ES-I3 (cell line): ENCODE measurements around the gene CWC15.

Experiments used
- H3K36me3 ChIP-seq: 2 replicates; pipeline ENCODE4 v1.6.1; 2013; ENCODE audit warnings: mild to moderate bottlenecking, low read length, control low read depth, moderate library complexity; ENCODE audit not compliant: insufficient read depth
- H3K4me1 ChIP-seq: 2 replicates; pipeline ENCODE4 v1.6.1; 2013; ENCODE audit warnings: mild to moderate bottlenecking, control low read depth, low read length; ENCODE audit not compliant: insufficient read depth
- H3K9ac ChIP-seq: 2 replicates; pipeline ENCODE4 v1.6.1; 2013; ENCODE audit warnings: low read depth, mild to moderate bottlenecking, low read length, moderate library complexity
- H3K9me3 ChIP-seq: 2 replicates; pipeline ENCODE4 v1.6.1; 2013; ENCODE audit warnings: mild to moderate bottlenecking, low read length, moderate library complexity; ENCODE audit not compliant: control insufficient read depth, insufficient read depth

Gene CWC15

GRCh38 chr11:94972700-94973098 lies 657 bp downstream of the CWC15 start:
- peaks cover 19% of the 10 kb centered on the region for H3K36me3 ChIP-seq
- no peaks in the 10 kb centered on the region for H3K9me3 ChIP-seq
- peaks cover 4% of the 10 kb centered on the region; the same call in 1 of the 2 replicates for H3K4me1 ChIP-seq
- peak overlapping the region; percentile 95 for H3K9ac ChIP-seq

- H3K36me3 ChIP-seq = peaks cover 33% of the 10 kb centered on the region
- peaks cover 4% of the 10 kb centered on the region; the same call in 1 of the 2 replicates for H3K4me1 ChIP-seq
- H3K9ac ChIP-seq = no peak overlapping the region
- no peaks in the 10 kb centered on the region for H3K9me3 ChIP-seq
Observed at GRCh38 chr11:94968334-94968958, 4.9 kb downstream of the CWC15 start.

GRCh38 chr11:94964934-94965333 lies 8.4 kb downstream of the CWC15 start:
- Histone ChIP-seq H3K4me1 (no peaks in the 10 kb centered on the region), H3K9me3 (no peaks in the 10 kb centered on the region), H3K9ac (no peak overlapping the region), H3K36me3 (peaks cover 27% of the 10 kb centered on the region)

GRCh38 chr11:94961255-94961654 lies 12.1 kb downstream of the CWC15 start:
- H3K9me3 ChIP-seq = no peaks in the 10 kb centered on the region
- H3K9ac ChIP-seq = no peak overlapping the region
- H3K4me1 ChIP-seq = no peaks in the 10 kb centered on the region
- peaks cover 22% of the 10 kb centered on the region for H3K36me3 ChIP-seq

- H3K4me1 ChIP-seq = no peaks in the 10 kb centered on the region
- H3K9ac ChIP-seq = no peak overlapping the region
- peaks cover 16% of the 10 kb centered on the region for H3K36me3 ChIP-seq
- H3K9me3 ChIP-seq = no peaks in the 10 kb centered on the region
Observed at GRCh38 chr11:94960488-94960887, 12.9 kb downstream of the CWC15 start.

- Histone ChIP-seq H3K9me3 (no peaks in the 10 kb centered on the region), H3K4me1 (no peaks in the 10 kb centered on the region), H3K9ac (no peak overlapping the region), H3K36me3 (peaks cover 12% of the 10 kb centered on the region; the same call in 1 of the 2 replicates)
Observed at GRCh38 chr11:94959179-94959578, 14.2 kb downstream of the CWC15 start.

GRCh38 chr11:94958121-94958696 lies 15.1 kb downstream of the CWC15 start:
- no peaks in the 10 kb centered on the region for H3K9me3 ChIP-seq
- peaks cover 8% of the 10 kb centered on the region; the same call in 1 of the 2 replicates for H3K36me3 ChIP-seq
- no peak overlapping the region for H3K9ac ChIP-seq
- H3K4me1 ChIP-seq = no peaks in the 10 kb centered on the region

GRCh38 chr11:94956963-94957362 lies 16.4 kb downstream of the CWC15 start:
- H3K9me3 ChIP-seq = no peaks in the 10 kb centered on the region
- H3K36me3 ChIP-seq = peaks cover 3% of the 10 kb centered on the region; the same call in 1 of the 2 replicates
- no peaks in the 10 kb centered on the region for H3K4me1 ChIP-seq
- no peak overlapping the region for H3K9ac ChIP-seq

GRCh38 chr11:94954753-94955152 lies 18.6 kb downstream of the CWC15 start:
- H3K36me3 ChIP-seq = no peaks in the 10 kb centered on the region
- no peaks in the 10 kb centered on the region for H3K9me3 ChIP-seq
- H3K4me1 ChIP-seq = no peaks in the 10 kb centered on the region
- H3K9ac ChIP-seq = no peak overlapping the region

- H3K4me1 ChIP-seq = 0 out of 2 replicates have a peak, but pooled peaks cover 3% of the 10 kb centered on the region
- no peaks in the 10 kb centered on the region for H3K9me3 ChIP-seq
- H3K36me3 ChIP-seq = no peaks in the 10 kb centered on the region
- no peak overlapping the region for H3K9ac ChIP-seq
Observed at GRCh38 chr11:94948070-94948617, 25.2 kb downstream of the CWC15 start.

GRCh38 chr11:94946812-94947211 lies 26.5 kb downstream of the CWC15 start:
- Histone ChIP-seq H3K9ac (no peak overlapping the region), H3K4me1 (0 out of 2 replicates have a peak, but pooled peaks cover 3% of the 10 kb centered on the region), H3K9me3 (no peaks in the 10 kb centered on the region), H3K36me3 (no peaks in the 10 kb centered on the region)

- Histone ChIP-seq H3K9ac (no peak overlapping the region), H3K4me1 (no peaks in the 10 kb centered on the region), H3K9me3 (no peaks in the 10 kb centered on the region), H3K36me3 (no peaks in the 10 kb centered on the region)
Observed at GRCh38 chr11:94941131-94941530, 32.2 kb downstream of the CWC15 start.

- Histone ChIP-seq H3K36me3 (no peaks in the 10 kb centered on the region), H3K4me1 (peaks cover 13% of the 10 kb centered on the region), H3K9ac (no peak overlapping the region), H3K9me3 (no peaks in the 10 kb centered on the region)
Observed at GRCh38 chr11:94939346-94939745, 34.0 kb downstream of the CWC15 start.

- H3K4me1 ChIP-seq = peaks cover 22% of the 10 kb centered on the region
- no peak overlapping the region for H3K9ac ChIP-seq
- H3K9me3 ChIP-seq = no peaks in the 10 kb centered on the region
- no peaks in the 10 kb centered on the region for H3K36me3 ChIP-seq
Observed at GRCh38 chr11:94938095-94939055, 35.0 kb downstream of the CWC15 start.
